HG02884 (cell line): ENCODE data around the gene SSUH2.

Experiments used
- ATAC-seq: cut with Tn5 transposase; IDR thresholded peaks from one replicate; pipeline ENCODE4 v1.9.1; 2021; ENCODE audit warnings: mild to moderate bottlenecking, moderate library complexity; ENCODE audit not compliant: unreplicated experiment

SSUH2 gene

GRCh38 chr3:8645712-8646111 lies 1.1 kb upstream of the SSUH2 start:
- no peak for ATAC-seq

GRCh38 chr3:8643693-8644365 lies 769 bp downstream of the SSUH2 start:
- ATAC-seq = no peak

GRCh38 chr3:8642001-8642400 lies 2.6 kb downstream of the SSUH2 start:
- ATAC-seq = no peak

- no peak for ATAC-seq
Observed at GRCh38 chr3:8641472-8641871, 3.1 kb downstream of the SSUH2 start.

GRCh38 chr3:8640223-8640622 lies 4.4 kb downstream of the SSUH2 start:
- ATAC-seq = no peak

- ATAC-seq = no peak
Observed at GRCh38 chr3:8639659-8640000, 5.0 kb downstream of the SSUH2 start.

- no peak for ATAC-seq
Observed at GRCh38 chr3:8638994-8639658, 5.5 kb downstream of the SSUH2 start.

GRCh38 chr3:8637348-8637747 lies 7.2 kb downstream of the SSUH2 start:
- ATAC-seq = no peak

- no peak for ATAC-seq
Observed at GRCh38 chr3:8635631-8636030, 9.0 kb downstream of the SSUH2 start.

- no peak for ATAC-seq
Observed at GRCh38 chr3:8635125-8635524, 9.5 kb downstream of the SSUH2 start.

- ATAC-seq = no peak
Observed at GRCh38 chr3:8632402-8633237, 12.0 kb downstream of the SSUH2 start.

GRCh38 chr3:8631661-8632060 lies 12.9 kb downstream of the SSUH2 start:
- ATAC-seq = no peak

- peak; percentile 70 for ATAC-seq
Observed at GRCh38 chr3:8629151-8630021, 15.2 kb downstream of the SSUH2 start.

GRCh38 chr3:8627949-8628348 lies 16.6 kb downstream of the SSUH2 start:
- no peak for ATAC-seq

GRCh38 chr3:8627201-8627940 lies 17.2 kb downstream of the SSUH2 start:
- no peak for ATAC-seq

- no peak for ATAC-seq
Observed at GRCh38 chr3:8625991-8626390, 18.6 kb downstream of the SSUH2 start.

GRCh38 chr3:8624612-8625011 lies 20.0 kb downstream of the SSUH2 start:
- no peak for ATAC-seq

GRCh38 chr3:8623741-8624140 lies 20.9 kb downstream of the SSUH2 start:
- no peak for ATAC-seq

GRCh38 chr3:8622873-8623691 lies 21.5 kb downstream of the SSUH2 start:
- peak; percentile 92 for ATAC-seq
